Kidney epithelial cell (primary cell): ENCODE results near the gene ANKRD33B. TPM values are rescaled to one million over a fixed set of nuclear protein-coding genes. Genes with fewer than 3 reads are reported as not detected.

Experiments
- DNase-seq: peaks from one replicate; pipeline ENCODE4 v3.0.0-alpha.2; 2010; ENCODE audit warnings: low read depth
- H3K27me3 ChIP-seq: 2 replicates; pipeline ENCODE4 v1.6.0; 2011; ENCODE audit warnings: low read length; ENCODE audit not compliant: control insufficient read depth, insufficient read depth
- H3K36me3 ChIP-seq: 2 replicates; pipeline ENCODE4 v1.5.1; 2011; ENCODE audit warnings: low read length; ENCODE audit not compliant: control insufficient read depth, insufficient read depth
- H3K4me3 ChIP-seq: 2 replicates; pipeline ENCODE4 v1.5.1; 2011; ENCODE audit warnings: low read depth, mild to moderate bottlenecking, control low read depth, low read length
- total RNA-seq: library from RNA; depleted of rRNA; stranded (reverse); fragments of >200 nt; gene quantifications from 2 replicates; pipeline ENCODE4 v1.2.3, GENCODE V29; 2015
- TF ChIP-seq, protein P1 (sequence below): IDR thresholded peaks from 2 replicates; pipeline ENCODE4 v1.5.1; 2011; ENCODE audit warnings: mild to moderate bottlenecking, moderate library complexity, low read length, control low read depth, inconsistent platforms; ENCODE audit not compliant: insufficient read depth, poor library complexity, severe bottlenecking

The ANKRD33B gene
- total RNA-seq, 1 donor from 2014 or later = 5.0 TPM

DNA sequence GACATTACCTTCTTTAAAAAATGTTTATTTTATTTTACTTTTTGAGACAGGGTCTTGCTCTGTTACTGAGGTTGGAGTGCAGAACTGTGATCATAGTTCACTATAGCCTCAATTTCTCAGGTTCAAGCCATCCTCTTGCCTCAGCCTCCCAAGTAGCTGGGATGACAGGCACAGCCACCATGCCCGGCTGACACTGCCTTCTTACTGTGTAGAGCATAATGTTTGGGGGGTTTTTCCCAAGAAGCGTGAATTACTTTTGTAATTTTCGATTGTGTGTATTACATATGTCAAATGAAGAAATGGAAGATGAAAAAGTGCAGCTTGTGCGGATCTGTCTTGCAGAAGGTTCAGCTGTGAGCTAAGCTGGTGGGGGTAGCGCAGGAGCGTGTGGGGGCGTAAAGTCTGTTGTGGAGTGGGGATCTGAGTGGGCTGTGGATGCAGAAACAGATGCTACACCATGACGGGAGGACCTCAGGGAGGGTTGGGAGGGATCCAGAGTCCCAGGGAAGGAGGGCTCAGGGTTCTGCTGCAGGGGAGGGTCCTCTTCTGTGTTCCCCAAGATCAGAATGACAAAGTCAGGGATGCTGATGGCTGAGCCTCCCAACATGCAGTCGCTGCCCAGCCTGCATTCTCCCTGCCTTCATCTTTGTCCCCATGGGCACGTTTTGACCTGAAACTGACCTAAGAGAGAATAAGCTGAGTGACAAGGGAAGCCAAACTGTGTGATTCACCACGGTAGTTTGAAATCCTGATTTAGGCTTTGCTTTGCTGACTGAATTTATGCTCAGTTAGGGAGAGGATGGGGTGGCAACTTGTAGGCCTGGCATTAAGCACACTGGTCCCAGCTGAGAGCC lies 6.8 kb upstream of the ANKRD33B start:
- H3K27me3 ChIP-seq = no peaks in the 10 kb centered on the region
- TF ChIP-seq, protein P1, sequence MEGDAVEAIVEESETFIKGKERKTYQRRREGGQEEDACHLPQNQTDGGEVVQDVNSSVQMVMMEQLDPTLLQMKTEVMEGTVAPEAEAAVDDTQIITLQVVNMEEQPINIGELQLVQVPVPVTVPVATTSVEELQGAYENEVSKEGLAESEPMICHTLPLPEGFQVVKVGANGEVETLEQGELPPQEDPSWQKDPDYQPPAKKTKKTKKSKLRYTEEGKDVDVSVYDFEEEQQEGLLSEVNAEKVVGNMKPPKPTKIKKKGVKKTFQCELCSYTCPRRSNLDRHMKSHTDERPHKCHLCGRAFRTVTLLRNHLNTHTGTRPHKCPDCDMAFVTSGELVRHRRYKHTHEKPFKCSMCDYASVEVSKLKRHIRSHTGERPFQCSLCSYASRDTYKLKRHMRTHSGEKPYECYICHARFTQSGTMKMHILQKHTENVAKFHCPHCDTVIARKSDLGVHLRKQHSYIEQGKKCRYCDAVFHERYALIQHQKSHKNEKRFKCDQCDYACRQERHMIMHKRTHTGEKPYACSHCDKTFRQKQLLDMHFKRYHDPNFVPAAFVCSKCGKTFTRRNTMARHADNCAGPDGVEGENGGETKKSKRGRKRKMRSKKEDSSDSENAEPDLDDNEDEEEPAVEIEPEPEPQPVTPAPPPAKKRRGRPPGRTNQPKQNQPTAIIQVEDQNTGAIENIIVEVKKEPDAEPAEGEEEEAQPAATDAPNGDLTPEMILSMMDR = no peak
- no peak overlapping the region for H3K4me3 ChIP-seq
- no peak for DNase-seq
- H3K36me3 ChIP-seq = no peaks in the 10 kb centered on the region

DNA sequence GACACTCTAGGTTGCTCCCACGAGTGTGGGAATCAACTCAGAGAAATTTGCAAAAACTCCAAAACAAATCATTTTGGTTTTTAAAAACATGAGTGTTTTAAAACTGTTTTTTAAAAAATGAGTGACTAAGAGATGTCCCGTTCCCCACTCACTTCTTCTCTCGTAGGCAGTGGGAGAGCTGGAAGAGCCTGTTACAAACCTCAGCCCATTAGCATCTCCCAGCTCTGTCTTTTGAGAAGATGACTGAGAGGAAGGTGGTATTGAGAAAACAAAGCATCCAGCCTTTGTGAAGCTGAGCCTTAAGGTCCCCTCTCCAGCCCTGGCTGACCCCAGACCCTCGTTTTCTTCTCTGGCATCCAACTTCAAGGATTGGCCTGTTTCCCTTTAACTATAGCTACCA lies 4.7 kb upstream of the ANKRD33B start:
- Histone ChIP-seq H3K4me3 (no peak overlapping the region), H3K27me3 (no peaks in the 10 kb centered on the region), H3K36me3 (no peaks in the 10 kb centered on the region)
- TF ChIP-seq, protein P1 = no peak
- no peak for DNase-seq

DNA sequence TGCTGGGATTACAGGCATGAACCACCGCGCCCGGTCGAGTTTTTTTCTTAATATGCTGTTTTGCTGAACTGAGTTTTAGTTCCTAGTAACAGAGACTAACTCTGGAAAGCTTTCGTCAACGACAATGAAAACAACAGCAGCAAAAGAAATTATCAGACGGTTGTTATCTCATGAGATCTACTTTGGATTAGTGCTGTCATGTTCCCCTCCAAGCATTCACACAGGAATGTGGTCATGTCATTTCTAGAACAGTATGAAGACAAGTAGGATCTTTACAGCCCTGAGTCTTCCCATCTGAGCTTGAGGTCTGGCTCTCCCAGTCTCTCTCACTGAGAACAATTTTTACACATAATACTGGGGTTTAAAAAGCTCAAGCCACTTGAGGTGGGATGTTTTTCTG lies 4.0 kb upstream of the ANKRD33B start:
- Histone ChIP-seq H3K4me3 (no peak overlapping the region), H3K36me3 (no peaks in the 10 kb centered on the region), H3K27me3 (no peaks in the 10 kb centered on the region)
- TF ChIP-seq, protein P1 = no peak
- DNase-seq = no peak

DNA sequence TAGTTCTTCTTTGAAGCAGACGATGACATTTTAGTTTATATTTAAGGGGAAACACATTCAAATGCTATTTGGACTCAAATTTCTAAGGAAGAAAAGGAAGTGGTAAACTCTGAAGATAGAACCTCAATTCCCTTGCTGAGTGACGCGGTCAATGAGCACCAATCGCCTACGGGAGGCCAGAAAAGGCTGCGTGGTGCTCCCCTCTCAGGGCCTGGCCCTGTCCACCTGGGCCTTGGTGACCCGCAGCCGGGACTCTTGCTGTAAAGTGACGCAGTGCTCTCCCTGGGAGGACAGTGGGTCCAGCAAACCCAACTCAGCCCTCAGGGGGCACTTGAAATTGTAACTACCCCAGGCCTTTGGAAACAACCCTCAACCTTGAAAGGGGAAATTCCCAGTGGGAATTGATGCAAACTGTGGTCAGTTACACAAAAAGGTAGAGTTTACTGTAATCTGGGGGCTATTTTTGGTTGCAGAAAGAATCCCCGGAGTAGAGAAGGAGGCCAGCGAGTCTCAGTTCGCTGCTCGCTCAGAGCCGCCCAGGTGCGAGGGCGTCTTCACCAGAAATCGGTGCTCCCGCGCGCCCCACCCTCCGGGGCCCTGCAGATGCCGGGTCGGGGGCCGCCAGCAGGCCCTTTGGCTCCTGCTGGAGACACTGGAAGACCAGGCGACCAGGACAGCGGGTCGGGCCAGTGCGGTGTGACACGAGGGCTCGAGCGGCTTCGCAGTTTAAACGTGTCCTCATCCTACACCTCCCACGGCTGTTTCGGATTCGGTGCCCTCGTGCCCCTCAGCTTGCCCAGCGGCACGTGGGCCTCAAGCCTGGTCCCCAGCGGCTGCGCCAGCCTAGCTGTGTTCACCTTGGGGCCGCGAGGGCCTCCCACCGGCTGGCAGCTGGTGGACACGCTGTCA lies 1.4 kb upstream of the ANKRD33B start:
- DNase-seq = no peak
- Histone ChIP-seq H3K4me3 (no peak overlapping the region), H3K27me3 (no peaks in the 10 kb centered on the region)

DNA sequence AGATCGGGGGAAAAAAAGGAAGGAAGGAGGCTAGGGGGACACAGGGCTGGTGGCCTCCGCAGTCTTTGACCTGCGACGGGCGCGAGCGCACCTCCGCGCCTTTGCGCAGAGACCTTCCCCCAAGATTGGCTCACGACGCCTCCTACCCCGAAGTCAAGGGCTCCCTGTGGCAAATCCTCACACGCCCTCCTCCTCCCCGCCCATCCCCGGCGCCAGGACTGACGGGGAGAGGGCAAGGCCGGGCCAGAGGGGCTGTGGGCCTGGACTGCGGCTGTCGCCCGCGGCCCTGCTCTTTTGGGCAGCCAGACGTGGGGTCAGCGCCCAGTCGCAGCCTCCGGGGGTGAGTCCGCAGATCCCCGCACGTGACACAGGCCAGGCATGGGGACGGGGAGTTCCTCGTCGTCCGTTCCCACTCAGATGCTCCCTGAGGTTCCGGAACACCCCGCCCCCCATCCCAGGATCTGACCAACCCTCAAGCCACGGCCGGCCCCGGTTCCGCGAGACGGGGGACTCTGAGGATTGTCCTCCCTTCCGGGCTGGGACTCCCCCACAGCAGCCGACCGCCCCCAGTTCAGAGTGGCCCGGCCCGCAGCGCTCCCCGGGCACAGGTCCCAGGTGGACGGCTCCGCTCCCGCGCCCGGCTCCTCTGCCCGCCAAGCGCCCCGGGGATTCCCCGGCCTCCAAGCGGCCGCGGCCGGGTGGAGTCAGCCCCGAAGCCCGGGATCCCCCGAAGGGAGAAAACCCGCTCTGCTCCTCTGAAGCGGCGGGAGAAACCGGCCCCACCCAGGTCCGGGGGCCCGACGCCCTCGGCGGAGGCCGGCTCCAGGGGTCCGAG lies 543 bp upstream of the ANKRD33B start:
- peak overlapping the region; percentile 78 for H3K4me3 ChIP-seq
- TF ChIP-seq, protein P1 = no peak
- no peaks in the 10 kb centered on the region for H3K27me3 ChIP-seq
- H3K36me3 ChIP-seq = no peaks in the 10 kb centered on the region
- DNase-seq = no peak

More for the DNA sequence above, 1.4 kb upstream of the ANKRD33B start:
- TF ChIP-seq, protein P1 = no peak
- no peaks in the 10 kb centered on the region for H3K36me3 ChIP-seq
